GM10847 (cell line): ENCODE results near the gene MRTFB.

Source experiments
- POLR2A ChIP-seq: IDR thresholded peaks from 2 replicates; pipeline ENCODE4 v1.6.1; 2011; ENCODE audit not compliant: insufficient read length; ENCODE audit errors: extremely low read depth

Gene MRTFB

DNA sequence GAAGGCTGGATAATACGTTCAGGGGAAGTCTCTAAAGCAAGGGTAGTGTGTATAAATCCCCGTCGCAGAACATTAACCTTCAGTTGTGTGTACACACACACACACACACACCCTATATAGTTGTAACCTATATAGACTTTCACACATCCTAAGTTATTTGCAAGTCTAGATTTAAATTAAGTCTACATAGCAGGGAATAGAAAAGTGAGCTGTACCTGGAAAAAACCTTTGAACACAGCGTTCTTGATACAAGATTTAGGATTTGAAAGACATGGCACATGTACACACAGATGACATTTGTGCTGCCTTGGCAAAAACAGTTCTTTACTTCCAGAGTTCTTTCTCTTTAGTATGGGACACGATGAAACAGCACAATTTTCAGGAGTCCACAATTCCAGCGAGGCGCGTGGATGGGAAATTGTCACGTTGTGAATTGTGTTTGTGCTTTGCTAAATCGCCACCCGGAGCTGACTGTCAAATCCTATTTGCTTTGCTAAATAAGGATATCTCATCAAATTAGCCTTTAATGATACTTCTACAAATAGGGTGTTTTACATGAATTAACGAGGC lies 233.9 kb downstream of the MRTFB start:
- TF ChIP-seq POLR2A: no peak

DNA sequence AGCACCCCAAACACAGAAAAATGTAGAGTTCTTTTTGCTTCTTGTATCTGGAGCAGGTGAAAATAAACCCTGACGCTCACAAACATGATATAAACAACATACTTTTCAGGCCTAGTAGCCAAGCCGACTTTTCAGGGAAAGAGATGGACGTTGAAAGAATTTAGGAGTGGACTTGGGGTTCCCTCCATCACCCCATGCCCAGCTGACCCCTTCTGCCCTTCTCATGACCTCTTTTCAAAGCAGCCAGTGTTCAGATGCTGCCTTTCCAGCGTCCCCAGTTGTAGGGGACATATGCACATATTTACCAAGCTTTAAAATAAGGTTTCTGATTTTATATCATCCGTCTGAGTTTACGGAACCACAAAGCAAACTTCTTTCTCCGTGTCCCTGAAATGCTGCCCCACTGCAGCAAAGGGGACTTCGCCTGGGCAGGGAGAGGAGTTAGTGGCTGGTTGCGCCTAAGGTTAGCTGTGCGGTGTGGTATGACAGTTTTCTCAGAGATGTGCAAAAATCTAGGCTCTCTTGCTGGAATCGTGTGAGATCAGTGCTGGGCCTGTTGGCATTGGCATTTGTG lies 235.5 kb downstream of the MRTFB start:
- TF ChIP-seq POLR2A: no peak

DNA sequence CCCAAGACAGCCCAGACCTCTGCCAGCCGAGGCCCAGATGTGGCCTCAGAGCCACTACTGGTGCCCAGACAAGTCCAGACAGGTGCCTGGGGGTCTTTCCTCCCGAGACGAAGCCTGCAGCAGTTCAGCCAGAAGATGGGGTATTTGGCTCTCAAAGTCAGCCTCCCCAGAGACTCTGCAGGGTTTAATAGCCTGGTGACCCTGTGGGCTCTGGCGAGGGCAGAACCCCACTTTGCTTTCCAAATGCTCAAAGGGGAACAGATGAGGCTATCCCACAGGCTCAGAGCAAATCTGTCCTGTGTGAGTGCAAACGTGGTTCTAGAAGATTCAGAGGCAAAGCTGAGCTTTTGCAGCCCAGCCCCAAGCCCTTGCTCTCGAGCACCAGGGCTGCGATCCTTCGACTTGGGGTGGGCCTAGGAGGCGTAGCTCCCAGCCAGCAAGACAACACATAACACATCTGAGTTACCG lies 236.0 kb downstream of the MRTFB start:
- no peak for TF ChIP-seq POLR2A

GRCh38 chr16:14307527-14308367 lies 236.6 kb downstream of the MRTFB start:
- TF ChIP-seq POLR2A: no peak

GRCh38 chr16:14308368-14308723 lies 237.2 kb downstream of the MRTFB start:
- no peak for TF ChIP-seq POLR2A

GRCh38 chr16:14309001-14309886 lies 238.1 kb downstream of the MRTFB start:
- no peak for TF ChIP-seq POLR2A

GRCh38 chr16:14309906-14310305 lies 238.8 kb downstream of the MRTFB start:
- TF ChIP-seq POLR2A: no peak

DNA sequence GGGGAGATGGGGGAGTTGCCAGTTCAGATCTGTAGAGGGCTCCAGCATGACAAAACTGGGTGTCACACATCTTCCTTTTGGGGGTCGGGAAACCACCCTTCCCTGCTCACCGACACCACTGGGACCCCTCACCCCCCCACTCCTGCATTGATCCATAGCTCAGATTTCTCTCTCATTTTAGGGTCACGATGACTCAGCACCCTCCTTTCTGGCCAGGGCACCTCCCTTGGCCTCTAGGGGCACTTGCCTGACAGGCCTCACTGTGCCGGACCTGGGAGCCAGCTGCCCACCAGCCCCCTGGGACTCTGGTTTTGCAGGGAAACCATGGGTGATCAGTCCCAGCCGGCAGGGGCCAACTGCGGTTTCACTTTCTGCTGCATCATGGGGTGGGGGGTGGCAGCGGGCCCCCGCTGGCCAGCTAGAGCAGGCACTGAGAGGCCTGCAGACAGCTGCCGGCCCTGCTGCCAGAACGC lies 239.4 kb downstream of the MRTFB start:
- no peak for TF ChIP-seq POLR2A

- TF ChIP-seq POLR2A: no peak
These were observed 243.0 kb downstream of the MRTFB start for GRCh38 chr16:14314116-14314515.

DNA sequence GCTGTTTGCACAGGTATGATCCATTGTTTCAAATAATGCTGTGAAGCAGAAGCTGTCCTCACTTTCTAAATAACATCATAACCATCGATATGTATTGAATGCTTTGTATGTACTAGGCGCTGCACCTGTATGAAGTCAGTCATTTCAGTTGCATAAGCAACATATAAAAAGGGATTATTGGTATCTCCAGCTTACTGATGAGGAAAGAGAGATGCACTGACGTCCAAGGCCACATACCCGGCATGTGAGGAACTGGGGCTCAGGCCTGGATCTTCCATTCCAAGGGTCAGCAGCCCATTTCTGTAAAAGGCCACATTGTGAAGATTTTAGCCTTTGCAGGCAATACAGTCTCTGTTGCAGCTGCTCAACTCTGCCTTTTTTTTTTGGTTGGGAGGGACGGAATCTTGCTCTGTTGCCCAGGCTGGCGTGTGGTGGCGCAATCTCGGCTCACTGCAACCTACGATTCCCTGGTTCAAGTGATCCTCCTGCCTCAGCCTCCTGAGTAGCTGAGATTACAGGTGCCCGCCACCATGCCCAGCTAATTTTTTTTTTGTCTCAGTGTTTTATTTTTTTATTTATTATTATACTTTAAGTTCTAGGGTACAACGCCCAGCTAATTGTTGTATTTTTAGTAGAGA lies 244.7 kb downstream of the MRTFB start:
- no peak for TF ChIP-seq POLR2A
